ENCODE data around the gene ATP2B2.

GRCh38 chr3:10474847-10475246 is 30.5 kb downstream of the ATP2B2 start:
- TF ChIP-seq CTCF (IDR thresholded peaks at IDR 0.05) (no peak), POLR2A (IDR thresholded peaks at IDR 0.05) (no peak)

Data from thyroid gland (tissue), 4 donors.